NCI-H345 treated with DMSO at 0.1 percent for 48 hours (cell line): Measurements from ENCODE around the gene STAM.

ENCODE experiments used
- DNase-seq: peaks from one replicate; lab custom pipeline; 2025; ENCODE audit not compliant: unreplicated experiment; lab: John Stamatoyannopoulos, UW

The STAM gene

DNA sequence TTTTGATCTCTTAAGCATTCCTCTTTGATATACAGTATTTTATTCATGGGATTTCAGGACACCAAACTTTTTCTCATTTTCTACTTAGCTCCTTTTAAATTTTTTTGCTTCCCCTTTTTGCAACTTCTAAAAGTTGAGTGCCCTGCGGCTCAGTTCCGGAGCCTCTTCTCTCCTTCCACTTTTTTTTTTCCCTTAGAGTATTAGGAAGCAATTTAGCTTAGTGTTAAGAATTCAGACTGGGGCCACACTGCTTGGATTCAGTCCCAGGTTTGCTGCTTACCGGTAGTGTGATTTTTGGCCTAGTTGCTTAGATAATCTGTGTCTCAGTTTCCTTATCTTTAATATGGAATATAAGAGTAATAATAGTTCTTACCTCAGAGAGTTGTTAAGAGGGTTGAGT, 3.4 kb downstream of the STAM start:
- no peak for DNase-seq

- DNase-seq: no peak
These were observed 4.5 kb downstream of the STAM start for GRCh38 chr10:17648243-17649035.

DNA sequence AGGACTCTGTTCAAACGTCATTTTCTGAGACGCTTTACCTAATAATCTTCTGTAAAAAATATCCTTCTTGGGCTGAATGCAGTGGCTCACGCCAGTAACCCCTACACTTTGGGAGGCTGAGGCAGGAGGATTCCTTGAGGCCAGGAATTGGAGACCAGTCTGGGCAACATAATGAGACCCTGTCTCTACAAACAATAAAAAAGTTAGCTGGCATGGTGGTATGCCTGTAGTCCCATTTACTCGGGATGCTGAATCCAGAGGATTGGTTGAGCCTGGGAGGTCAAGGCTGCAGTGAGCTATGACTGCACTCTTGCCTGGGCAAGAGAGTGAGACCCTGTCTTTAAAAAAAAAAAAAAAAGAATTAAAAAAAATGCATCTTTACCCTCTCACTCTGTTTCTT, 5.1 kb downstream of the STAM start:
- DNase-seq: no peak

- no peak for DNase-seq
These were observed 5.9 kb downstream of the STAM start for GRCh38 chr10:17649836-17650235.

GRCh38 chr10:17650416-17650815, 6.5 kb downstream of the STAM start:
- DNase-seq: no peak

DNA sequence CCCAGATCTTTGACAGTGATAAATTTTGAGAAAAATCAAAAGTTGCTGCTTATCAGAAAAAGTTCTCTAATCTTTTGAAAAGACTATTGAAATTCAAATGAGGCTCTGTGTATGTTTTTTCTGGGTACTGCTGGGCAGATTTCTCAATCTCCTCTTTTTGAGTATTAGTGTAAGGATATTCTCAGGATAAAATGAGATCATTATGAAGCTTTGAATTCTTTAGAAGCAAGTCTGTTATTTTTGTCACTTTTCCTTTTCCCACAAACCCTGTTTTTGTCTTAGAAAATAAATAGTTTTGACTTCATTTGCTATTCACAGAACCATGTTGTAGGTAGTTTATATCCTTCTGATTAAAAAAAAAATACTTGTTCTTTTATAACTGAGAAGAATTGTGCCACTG, 7.9 kb downstream of the STAM start:
- no peak for DNase-seq

DNA sequence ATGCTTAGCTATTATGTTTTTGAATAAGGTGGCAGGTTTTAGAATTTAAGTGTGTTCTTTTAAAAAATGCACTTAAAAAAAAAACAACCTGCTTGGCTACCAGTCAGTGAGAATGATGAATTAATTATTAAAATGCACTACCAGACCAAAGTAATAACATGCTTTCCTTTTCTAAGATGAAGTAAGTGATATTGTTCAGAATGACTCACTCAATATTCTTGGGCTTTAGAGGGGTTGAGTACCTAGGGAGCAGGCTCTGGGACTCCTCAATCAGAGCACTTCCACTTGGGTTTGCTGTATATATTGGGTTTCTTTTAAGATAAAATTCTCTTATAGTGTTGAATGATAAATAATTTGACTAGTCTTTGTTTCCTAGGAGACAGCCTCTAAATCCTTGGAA, 8.6 kb downstream of the STAM start:
- no peak for DNase-seq

DNA sequence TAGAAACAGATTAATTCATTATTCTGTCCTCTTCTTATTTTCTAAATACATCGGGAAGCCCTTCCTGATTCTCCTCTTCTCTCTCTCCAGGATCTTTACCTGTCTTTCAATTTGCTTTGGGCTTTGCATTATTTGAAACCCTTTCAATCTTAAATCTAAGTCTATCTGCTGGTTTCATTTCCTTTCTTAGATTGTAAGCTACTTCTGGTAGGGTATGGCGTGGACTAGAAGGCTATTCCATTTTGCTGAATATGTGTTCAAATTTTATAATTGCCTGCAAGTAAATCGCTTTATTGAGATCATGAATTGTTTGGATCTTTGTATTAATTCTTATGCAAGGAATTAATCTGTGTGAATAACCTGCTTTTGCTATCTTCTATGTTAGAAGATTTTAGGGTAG, 11.1 kb downstream of the STAM start:
- DNase-seq: no peak

GRCh38 chr10:17655567-17656146, 11.7 kb downstream of the STAM start:
- DNase-seq: no peak

- DNase-seq: no peak
These were observed 13.2 kb downstream of the STAM start for GRCh38 chr10:17657103-17657500.

DNA sequence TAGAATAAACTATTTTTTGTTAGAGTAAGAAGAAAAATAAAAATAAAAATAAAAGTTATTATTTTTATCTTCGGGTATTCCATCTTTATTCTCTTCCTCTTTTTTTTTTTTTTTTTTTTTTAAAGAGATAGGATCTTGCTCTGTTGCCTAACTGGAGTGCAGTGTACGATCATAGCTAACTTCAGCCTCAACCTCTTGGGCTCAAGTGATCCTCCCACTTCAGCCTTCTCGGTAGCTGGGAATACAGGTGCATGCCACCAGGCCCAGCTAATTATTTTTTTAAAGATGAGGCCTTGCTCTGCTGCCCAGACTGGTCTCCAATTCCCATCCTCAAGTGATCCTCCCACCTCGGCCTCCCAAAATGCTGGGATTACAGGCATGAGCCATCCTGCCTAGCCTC, 15.4 kb downstream of the STAM start:
- no peak for DNase-seq

DNA sequence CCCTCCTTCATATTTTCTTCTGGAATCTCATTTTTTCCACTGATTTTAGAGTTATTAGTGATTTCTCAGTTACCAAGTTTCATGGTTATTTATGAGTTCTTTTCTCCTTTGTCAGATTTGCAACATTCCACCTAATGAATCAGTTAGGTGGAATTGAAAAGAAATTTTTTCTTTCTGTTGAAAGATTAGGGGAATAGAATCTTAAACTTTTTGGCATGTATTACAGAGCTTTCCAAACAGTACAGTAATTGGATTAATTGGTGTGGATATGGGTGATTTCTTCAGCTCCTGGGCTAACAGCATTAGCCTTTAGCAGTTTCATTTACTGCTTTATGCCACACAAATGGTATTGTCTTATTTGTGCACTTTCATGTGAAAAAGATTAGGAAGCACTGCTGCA, 17.0 kb downstream of the STAM start:
- no peak for DNase-seq

- no peak for DNase-seq
These were observed 17.6 kb downstream of the STAM start for GRCh38 chr10:17661510-17661909.

DNA sequence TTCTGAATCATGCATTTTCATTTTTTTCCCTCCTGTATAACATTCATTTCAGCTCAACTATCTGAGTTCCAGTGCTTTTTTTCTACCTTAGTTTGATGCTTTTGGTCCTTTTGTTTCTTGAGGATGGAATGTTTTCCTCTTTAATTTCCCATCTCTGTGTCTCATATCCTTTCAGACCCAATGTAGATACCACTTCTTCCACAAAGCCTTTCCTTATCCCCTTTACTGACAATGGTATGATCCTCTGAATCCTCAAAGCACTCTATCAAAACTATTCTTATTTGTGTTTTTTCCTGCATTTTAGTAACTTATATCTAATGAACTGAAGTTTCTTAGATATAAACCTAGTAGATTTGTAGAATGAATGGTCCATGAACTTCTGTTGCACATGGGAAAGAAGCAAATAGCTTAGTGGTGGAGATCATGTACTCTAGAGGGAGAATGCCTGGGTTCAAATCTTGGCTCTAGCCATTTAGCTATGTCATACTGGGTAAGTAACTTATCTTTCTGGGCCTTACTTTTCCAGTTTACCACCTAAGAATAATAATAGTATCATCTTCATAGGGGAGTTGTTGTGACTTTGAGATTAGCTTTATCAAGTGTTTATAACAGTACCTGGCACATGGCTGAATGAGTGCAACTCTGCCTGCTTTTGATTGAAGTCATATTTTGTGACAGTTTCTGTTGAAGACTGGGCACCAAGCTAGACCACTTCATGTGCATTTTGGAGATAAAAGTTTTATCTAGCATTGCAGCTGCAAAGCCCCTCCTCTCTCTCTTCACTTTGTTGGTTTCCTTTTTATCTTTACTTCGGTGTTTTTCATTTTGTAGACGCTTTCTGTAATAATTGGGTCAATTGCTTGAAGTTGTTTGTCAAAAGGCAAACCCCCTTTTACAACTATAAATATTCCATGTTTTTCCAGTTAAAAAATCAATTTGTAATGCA, 18.5 kb downstream of the STAM start:
- no peak for DNase-seq

DNA sequence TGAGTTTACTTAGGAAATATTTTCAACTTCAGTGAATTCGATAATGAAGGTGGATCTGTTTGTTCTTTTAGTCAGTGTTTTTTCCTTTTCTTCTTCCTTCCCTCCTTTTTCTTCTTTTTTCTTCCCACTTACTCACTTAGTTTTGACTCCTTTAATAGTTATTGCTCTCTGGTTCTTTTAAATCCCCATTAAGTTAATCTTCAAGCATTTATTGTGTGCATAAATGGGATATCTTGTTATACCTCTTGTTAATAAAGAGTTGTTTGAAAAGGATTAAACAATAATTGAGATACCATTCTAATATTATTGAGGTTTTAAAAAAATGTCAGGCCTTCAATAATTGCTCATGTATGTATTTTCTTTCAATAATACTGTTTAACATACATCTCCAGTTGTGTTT, 19.5 kb downstream of the STAM start:
- no peak for DNase-seq

DNA sequence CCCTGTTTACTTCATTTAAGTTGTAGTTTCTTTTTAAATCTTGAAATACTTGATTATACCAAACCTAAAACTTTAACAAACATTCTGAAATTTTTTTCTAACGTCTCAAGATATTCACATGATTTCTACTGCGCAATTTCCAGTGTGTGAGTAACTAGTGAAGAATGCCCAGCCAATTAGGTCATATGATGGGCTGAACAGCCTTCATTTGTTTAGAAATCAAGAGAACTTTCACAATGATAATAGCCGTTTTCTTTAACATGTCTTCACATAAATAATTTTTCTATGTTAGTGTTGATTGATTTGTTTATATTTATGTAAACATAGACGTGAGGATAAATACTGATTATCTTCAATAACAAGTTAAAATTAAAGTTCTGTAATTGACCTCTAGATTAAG, 21.8 kb downstream of the STAM start:
- DNase-seq: no peak

GRCh38 chr10:17668435-17669184, 24.7 kb downstream of the STAM start:
- DNase-seq: no peak

GRCh38 chr10:17669185-17669872, 25.4 kb downstream of the STAM start:
- DNase-seq: no peak

GRCh38 chr10:17671307-17671706, 27.4 kb downstream of the STAM start:
- DNase-seq: no peak

GRCh38 chr10:17673471-17674061, 29.6 kb downstream of the STAM start:
- no peak for DNase-seq
